ENCODE measurements around the gene DOCK2.

The DOCK2 gene

DNA sequence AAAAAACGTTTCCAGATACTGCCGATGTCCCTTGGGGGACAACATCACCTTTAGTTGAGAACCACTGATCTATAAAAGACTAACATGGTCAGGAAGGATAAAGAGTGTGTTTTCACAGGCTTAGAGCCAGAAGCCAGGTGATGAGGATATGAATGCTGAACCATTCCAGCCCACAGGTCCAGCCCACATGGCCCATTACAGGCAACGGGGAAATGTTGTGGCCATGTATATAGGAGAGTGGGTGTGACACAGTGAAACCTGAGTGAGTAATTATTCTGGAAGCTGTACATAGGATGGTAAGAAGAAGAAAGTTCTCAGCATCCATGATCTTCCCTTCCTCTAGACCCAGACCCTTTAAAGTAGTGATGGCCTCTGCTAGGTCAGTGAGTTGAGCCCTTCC, 412.6 kb downstream of the DOCK2 start:
- ATAC-seq (replicated peaks), result no peak
- no peaks in the 10 kb centered on the region for H3K4me1 Mint-ChIP-seq
- DNase-seq, result no peak
- H3K27me3 Mint-ChIP-seq, result no peaks in the 10 kb centered on the region
- H3K9me3 Mint-ChIP-seq, result no peaks in the 10 kb centered on the region
- no peak overlapping the region for H3K4me3 Mint-ChIP-seq
- H3K36me3 Mint-ChIP-seq, result peaks cover 49 to 78% of the 10 kb centered on the region in 2 donors
- no peak overlapping the region for H3K27ac Mint-ChIP-seq

DNA sequence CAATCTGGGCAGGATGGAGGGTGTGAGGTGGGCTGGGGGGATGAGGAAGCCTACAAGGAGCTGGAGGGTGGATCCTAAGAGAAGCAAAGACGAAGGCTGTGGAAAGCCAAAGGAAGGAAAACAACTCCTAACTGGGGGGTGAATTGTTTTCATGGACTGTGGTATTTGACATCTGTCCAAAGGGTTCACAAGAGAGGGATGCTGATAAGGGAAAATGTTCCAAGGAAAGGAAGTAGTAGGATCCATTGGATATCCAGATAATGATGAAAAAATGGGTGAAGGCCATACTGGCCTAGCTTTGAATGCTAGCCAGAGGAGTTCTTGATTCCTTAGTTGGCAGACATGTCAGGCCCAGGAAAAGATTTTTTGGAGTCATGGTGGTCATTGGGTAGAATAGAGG, 416.8 kb downstream of the DOCK2 start:
- no peak for ATAC-seq (replicated peaks)
- H3K4me3 Mint-ChIP-seq, result no peak overlapping the region
- no peaks in the 10 kb centered on the region for H3K27me3 Mint-ChIP-seq
- H3K9me3 Mint-ChIP-seq, result peaks cover 3 to 5% of the 10 kb centered on the region in 2 donors
- H3K27ac Mint-ChIP-seq, result no peak overlapping the region
- H3K36me3 Mint-ChIP-seq, result peaks cover 70 to 89% of the 10 kb centered on the region in 2 donors
- no peak for DNase-seq
- H3K4me1 Mint-ChIP-seq, result no peaks in the 10 kb centered on the region

DNA sequence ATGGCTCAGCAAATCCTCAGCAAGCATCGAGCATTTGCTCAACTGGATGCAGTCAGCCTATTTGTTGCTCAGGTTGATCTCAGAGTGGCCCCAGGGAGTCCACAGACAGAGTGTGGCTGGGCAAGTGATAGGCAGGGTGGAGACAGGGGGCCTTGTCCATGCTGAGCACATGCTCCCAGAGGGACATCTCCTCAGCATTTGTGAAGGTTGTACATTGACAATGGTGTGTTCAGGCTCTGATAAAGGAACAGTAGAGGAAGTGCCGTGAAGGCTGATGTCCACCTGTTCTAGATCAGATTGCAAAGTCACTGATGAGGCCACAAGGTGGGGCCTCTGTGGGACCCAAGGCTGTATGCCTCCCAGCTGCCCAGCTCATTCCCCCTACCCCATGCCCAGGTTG, 418.5 kb downstream of the DOCK2 start:
- H3K27me3 Mint-ChIP-seq, result no peaks in the 10 kb centered on the region
- H3K9me3 Mint-ChIP-seq, result peaks cover 3 to 5% of the 10 kb centered on the region in 2 donors
- peak overlapping the region; percentile 85 for H3K27ac Mint-ChIP-seq
- H3K4me1 Mint-ChIP-seq, result no peaks in the 10 kb centered on the region
- no peak overlapping the region for H3K4me3 Mint-ChIP-seq
- ATAC-seq (replicated peaks), result no peak
- DNase-seq, result no peak
- peaks cover 68 to 88% of the 10 kb centered on the region in 2 donors for H3K36me3 Mint-ChIP-seq

DNA sequence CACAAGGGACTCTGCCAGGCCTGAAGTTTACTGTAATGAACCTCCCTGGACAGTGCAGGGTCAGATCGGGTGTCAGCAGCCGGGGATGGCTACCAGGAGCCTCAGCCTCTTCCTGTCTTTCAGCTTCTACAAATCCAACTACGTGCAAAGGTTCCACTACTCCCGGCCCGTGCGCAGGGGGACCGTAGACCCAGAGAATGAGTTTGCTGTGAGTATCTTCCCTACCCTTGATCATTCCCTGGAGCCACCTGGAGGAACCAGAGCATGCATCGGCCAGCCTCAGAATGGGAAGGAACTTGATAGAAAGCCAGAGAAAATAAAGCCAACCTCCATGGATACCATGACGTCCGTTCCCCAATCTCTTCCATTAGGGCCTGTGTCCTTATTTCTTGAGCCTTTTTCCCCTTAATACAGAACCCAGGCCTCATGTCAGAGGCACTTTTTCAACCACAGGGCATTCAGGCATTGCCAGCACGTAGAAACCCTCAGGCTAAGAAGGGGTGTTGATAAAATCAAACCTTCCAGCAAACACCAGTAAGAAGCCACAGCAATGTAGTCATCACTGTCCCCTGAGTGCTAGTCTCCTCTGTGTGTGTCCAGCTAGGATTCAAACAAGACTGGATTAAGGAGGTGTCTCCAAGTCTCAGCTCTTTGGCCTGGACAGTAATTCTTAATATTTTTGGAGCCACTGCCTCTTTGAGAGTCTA, 419.6 kb downstream of the DOCK2 start:
- Mint-ChIP-seq H3K27ac (no peak overlapping the region), H3K4me3 (no peak overlapping the region), H3K36me3 (peaks cover 67 to 85% of the 10 kb centered on the region in 2 donors), H3K27me3 (no peaks in the 10 kb centered on the region), H3K9me3 (peaks cover 3 to 5% of the 10 kb centered on the region in 2 donors), H3K4me1 (no peaks in the 10 kb centered on the region)
- ATAC-seq (replicated peaks), result no peak
- DNase-seq, result no peak

DNA sequence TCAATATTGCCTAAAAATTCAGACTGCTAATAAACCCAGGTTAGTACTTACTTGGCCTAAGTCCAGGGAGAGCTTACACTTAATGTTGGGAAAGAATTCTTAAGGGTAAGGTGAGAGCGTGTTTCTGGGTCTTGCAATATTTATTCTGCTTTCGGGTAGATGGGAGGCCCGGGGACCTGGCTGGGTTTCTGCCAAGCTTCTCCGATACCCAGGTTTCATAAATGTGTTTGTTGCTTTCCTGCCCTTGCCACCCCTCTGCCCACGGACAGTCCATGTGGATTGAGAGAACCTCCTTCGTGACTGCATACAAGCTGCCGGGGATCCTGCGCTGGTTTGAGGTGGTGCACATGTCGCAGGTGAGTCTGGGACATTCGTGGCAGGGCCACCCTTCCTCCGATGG, 420.2 kb downstream of the DOCK2 start:
- H3K4me3 Mint-ChIP-seq, result no peak overlapping the region
- no peaks in the 10 kb centered on the region for H3K27me3 Mint-ChIP-seq
- H3K4me1 Mint-ChIP-seq, result no peaks in the 10 kb centered on the region
- DNase-seq (no peak), ATAC-seq (replicated peaks) (no peak)
- no peak overlapping the region for H3K27ac Mint-ChIP-seq
- H3K9me3 Mint-ChIP-seq, result peaks cover 3 to 5% of the 10 kb centered on the region in 2 donors
- H3K36me3 Mint-ChIP-seq, result peaks cover 71 to 85% of the 10 kb centered on the region in 2 donors

DNA sequence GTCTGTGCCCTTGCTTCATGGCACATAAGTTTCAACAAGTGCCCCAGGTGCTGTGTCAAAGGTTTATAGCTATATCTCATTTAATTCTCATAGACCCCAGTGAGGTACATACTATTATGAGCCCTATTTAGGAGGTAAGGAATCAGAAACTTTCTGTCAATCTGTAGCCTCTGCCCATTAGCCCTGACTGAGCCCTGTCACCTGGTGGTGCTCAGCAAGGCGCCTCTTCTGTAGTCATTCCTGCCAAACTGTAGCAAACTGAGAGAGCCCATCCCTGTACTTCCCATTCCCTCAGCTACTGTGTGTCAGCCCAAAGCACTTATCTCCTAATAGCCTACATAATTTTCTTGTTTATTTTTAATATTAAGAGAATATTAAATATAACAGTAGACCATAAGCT, 422.1 kb downstream of the DOCK2 start:
- Mint-ChIP-seq H3K9me3 (peaks cover 3 to 5% of the 10 kb centered on the region in 2 donors), H3K4me1 (no peaks in the 10 kb centered on the region), H3K27ac (no peak overlapping the region), H3K27me3 (no peaks in the 10 kb centered on the region), H3K36me3 (peaks cover 77 to 88% of the 10 kb centered on the region in 2 donors), H3K4me3 (no peak overlapping the region)
- no peak for ATAC-seq (replicated peaks)
- no peak for DNase-seq

DNA sequence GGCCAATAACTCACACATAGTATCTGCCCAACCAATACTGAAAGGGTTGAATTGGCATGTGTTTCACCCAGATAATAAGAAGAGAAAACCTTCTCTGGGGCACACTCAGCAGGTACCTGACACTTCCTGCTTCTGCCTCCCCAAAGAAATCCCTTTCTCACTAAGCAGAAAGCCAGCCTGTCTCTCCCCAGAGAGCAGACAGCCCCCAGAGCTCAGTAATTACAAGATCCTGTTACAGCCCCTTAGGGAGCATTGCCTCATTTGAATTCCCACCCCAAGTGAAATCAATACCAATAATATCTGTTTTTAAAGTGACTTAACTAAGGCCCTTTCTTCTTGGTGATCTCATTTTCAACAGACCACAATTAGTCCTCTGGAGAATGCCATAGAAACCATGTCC, 430.1 kb downstream of the DOCK2 start:
- no peaks in the 10 kb centered on the region for H3K4me1 Mint-ChIP-seq
- no peak for DNase-seq
- peaks cover 80 to 85% of the 10 kb centered on the region in 2 donors for H3K36me3 Mint-ChIP-seq
- H3K27me3 Mint-ChIP-seq, result no peaks in the 10 kb centered on the region
- H3K4me3 Mint-ChIP-seq, result no peak overlapping the region
- peak overlapping the region; percentile 80 for H3K27ac Mint-ChIP-seq
- peaks cover 6 to 7% of the 10 kb centered on the region in 2 donors for H3K9me3 Mint-ChIP-seq
- peak in 1 of 2 donors; percentile 60 for ATAC-seq (replicated peaks)

DNA sequence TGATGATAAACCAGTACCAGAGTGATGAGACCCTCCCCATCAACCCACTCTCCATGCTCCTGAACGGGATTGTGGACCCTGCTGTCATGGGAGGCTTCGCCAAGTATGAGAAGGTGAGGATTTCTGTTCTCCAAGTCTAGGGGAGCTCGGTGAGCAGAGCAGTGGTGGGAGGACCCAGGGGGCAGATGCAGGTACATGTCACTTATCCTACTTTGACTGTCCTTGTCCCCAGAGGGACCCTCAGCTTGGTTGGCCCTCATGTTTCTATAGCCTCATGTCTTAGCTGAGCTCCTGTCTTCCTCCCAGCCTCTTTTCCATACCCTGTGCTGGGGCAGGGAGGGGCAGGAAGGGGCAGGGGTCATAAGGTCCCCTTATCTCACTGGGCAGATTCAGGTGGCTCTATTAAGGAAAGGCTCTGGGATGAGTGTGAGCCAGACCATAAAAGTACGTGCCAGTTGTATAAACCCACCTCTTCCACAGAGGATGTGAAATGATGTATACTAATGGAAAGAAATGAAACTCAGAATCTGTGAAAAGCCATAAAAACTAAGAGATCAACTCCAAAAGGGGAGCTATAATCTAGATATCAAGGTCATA, 430.6 kb downstream of the DOCK2 start:
- DNase-seq, result no peak
- no peak overlapping the region for H3K4me3 Mint-ChIP-seq
- H3K4me1 Mint-ChIP-seq, result no peaks in the 10 kb centered on the region
- peaks cover 6 to 7% of the 10 kb centered on the region in 2 donors for H3K9me3 Mint-ChIP-seq
- peak overlapping the region; percentile 80 for H3K27ac Mint-ChIP-seq
- ATAC-seq (replicated peaks), result peak in 1 of 2 donors; percentile 55
- H3K36me3 Mint-ChIP-seq, result peaks cover 75 to 80% of the 10 kb centered on the region in 2 donors
- no peaks in the 10 kb centered on the region for H3K27me3 Mint-ChIP-seq

DNA sequence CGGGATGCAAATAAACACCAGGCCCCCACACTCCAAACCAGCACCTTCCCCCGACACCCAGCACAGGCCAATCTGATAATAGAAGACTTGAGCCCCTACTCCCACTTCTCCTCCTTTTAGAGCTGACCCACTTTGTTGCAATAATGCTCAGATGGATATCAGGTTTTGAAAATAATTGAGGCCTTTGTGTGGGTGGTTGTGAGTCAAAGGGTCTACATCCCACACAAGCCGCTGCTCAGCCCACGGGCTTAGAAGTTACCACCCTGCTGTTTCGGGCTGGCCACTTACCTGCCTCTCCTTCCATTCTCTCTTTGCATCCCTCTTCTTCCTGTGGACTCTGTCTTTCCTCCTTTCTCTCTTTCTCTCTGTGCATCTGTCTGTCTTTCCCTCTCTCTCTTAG, 432.4 kb downstream of the DOCK2 start:
- DNase-seq, result no peak
- Mint-ChIP-seq H3K4me1 (no peaks in the 10 kb centered on the region), H3K27ac (no peak overlapping the region), H3K36me3 (peaks cover 67 to 74% of the 10 kb centered on the region in 2 donors), H3K4me3 (no peak overlapping the region), H3K9me3 (peaks cover 5 to 6% of the 10 kb centered on the region in 2 donors), H3K27me3 (no peaks in the 10 kb centered on the region)
- no peak for ATAC-seq (replicated peaks)

DNA sequence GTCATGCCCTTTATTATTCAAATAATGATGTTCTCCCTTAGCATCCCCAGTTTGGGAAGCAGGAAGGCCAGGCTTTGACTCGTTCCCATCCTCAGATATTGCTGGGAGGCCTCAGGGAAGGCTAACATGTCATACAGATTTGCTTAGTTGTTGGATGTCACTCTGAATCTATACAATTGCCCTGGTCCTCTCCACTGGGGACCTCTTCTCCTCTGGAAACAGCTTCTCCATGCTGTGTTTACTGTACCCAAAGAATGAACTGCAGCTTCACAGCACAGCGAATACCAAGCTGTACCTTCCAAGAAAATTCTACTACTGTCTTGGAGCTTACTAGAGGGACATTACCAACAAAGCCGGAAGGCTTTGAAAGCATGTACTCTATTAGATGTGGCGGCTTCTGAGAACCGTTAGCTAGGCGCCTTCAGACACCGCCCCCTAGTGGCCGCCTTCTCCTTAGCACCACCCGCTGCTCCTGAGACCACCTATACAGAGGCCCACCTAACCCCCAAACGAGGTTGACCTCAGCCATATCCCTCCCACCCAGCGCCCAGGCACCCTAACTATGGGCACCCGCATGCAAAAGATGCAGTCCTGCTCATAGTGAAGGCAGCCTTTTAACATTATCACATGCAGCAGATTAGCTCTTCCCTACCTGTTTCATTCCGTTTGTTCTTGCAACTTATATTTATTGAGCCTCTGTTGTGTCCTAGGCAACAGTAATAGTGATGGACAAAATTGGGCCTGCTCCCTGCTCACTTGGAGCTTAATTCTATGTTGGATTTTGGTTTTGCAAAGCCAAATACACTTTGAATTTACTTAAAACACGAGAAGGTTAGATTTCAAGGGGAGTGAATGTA, 433.7 kb downstream of the DOCK2 start:
- H3K9me3 Mint-ChIP-seq, result peaks cover 3 to 6% of the 10 kb centered on the region in 2 donors
- ATAC-seq (replicated peaks) (no peak), DNase-seq (no peak)
- no peak overlapping the region for H3K4me3 Mint-ChIP-seq
- H3K27ac Mint-ChIP-seq, result peak overlapping the region; percentile 26
- H3K27me3 Mint-ChIP-seq, result no peaks in the 10 kb centered on the region
- H3K4me1 Mint-ChIP-seq, result no peaks in the 10 kb centered on the region
- peaks cover 73 to 77% of the 10 kb centered on the region in 2 donors for H3K36me3 Mint-ChIP-seq

DNA sequence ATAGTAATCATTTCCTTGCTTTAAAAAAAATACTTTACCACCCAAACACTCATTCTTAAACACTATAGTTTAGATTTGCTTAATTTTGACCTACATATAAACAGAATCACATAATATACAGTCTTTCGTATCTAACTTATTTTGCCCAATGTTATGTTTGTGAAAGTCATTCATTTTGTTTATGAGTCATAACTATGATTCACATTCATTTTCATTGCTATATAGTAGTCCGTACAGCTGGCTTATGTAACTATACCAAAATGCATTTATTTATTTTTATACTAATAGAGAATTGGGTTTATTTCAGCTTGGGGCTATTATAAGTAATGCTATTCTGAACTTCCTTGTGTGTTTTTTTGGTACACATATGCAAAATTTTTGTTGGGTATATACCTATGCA, 434.7 kb downstream of the DOCK2 start:
- H3K36me3 Mint-ChIP-seq, result peaks cover 73 to 76% of the 10 kb centered on the region in 2 donors
- H3K27me3 Mint-ChIP-seq, result no peaks in the 10 kb centered on the region
- H3K27ac Mint-ChIP-seq, result no peak overlapping the region
- DNase-seq (no peak), ATAC-seq (replicated peaks) (no peak)
- no peaks in the 10 kb centered on the region for H3K4me1 Mint-ChIP-seq
- H3K9me3 Mint-ChIP-seq, result peaks cover 3 to 6% of the 10 kb centered on the region in 2 donors
- no peak overlapping the region for H3K4me3 Mint-ChIP-seq

DNA sequence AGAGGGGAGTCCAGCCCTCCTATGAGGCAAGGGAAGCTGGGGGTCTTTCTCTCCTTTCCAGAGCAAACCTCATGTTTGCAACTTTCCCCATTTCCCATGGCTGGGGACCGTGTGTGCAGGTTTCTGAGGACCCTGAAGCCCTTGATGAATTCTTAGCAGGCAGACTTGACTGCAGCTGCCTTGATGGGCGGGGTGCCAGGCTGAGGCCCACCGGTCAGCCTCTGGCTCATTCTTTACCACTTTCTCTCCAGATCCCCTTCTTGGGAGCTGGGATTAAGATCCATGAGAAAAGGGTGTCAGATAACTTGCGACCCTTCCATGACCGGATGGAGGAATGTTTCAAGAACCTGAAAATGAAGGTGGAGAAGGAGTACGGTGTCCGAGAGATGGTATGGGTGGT, 438.6 kb downstream of the DOCK2 start:
- no peaks in the 10 kb centered on the region for H3K4me1 Mint-ChIP-seq
- H3K4me3 Mint-ChIP-seq, result no peak overlapping the region
- DNase-seq (no peak), ATAC-seq (replicated peaks) (no peak)
- H3K27ac Mint-ChIP-seq, result no peak overlapping the region
- no peaks in the 10 kb centered on the region for H3K27me3 Mint-ChIP-seq
- peaks cover 60 to 67% of the 10 kb centered on the region in 2 donors for H3K36me3 Mint-ChIP-seq
- H3K9me3 Mint-ChIP-seq, result no peaks in the 10 kb centered on the region

DNA sequence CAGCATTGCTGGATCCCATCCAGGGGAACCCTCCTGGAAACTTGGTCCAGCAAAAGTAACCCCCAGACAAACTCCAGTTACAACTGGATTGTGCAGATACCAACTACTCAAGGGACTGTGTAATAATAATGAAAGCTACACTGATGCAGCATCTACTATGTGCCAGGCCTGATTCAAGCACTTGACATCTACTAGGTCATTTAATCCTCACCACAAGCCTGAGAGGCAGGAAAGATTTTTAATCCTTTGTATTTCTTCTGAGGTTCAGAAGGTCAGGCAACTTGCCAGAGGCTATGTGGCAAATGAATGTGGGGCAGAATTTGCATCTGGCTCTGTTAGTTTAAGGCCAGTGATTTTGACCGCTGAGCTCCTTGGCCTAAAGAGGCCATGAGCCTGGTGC, 439.1 kb downstream of the DOCK2 start:
- H3K4me1 Mint-ChIP-seq, result no peaks in the 10 kb centered on the region
- H3K4me3 Mint-ChIP-seq, result no peak overlapping the region
- no peak overlapping the region for H3K27ac Mint-ChIP-seq
- ATAC-seq (replicated peaks) (no peak), DNase-seq (no peak)
- no peaks in the 10 kb centered on the region for H3K27me3 Mint-ChIP-seq
- H3K36me3 Mint-ChIP-seq, result peaks cover 60 to 67% of the 10 kb centered on the region in 2 donors
- no peaks in the 10 kb centered on the region for H3K9me3 Mint-ChIP-seq

DNA sequence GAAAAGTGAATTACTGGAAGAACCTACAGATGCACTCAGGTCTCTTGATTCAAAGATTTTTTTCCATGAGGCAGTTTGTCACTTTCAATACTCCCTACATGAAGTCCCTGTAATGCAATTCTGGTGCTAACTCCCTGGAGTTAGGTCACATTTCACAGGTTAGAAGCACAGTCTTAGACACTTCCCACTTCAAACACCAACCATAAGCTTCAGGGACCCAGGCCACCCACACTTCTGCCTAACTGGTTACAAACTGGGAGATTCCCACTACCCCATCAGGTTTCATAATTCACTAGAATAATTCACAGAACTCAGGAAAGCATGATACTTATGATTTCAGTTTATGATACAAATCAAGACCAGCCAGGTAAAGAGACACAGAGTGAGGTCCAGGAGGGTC, 439.7 kb downstream of the DOCK2 start:
- Mint-ChIP-seq H3K27ac (no peak overlapping the region), H3K4me1 (no peaks in the 10 kb centered on the region), H3K4me3 (no peak overlapping the region), H3K9me3 (no peaks in the 10 kb centered on the region), H3K36me3 (peaks cover 59 to 66% of the 10 kb centered on the region in 2 donors), H3K27me3 (no peaks in the 10 kb centered on the region)
- DNase-seq (no peak), ATAC-seq (replicated peaks) (no peak)
